Spinal cord (tissue), 10 donors: ENCODE measurements around the gene DIS3L2. TPM values are rescaled to one million over a fixed set of nuclear protein-coding genes. Genes with fewer than 3 reads are reported as not detected.
"Not testable (repeated sequence)": the region's sequence is repeated elsewhere in the genome, so short reads cannot be mapped to it uniquely, and the experiment has no call there.

ENCODE experiments used
- DNase-seq, 6 donors: peaks; one replicate each; pipeline versions ENCODE4 v3.0.0 to v3.0.0-alpha.2; 2013 to 2015; ENCODE audit warnings: low spot score in 6 of 6, low read depth in 4 of 6
- H3K27ac ChIP-seq: one replicate; pipeline ENCODE4 v1.5.1; 2013; ENCODE audit warnings: low read depth, low read length, control low read depth
- H3K27me3 ChIP-seq: one replicate; pipeline ENCODE4 v1.6.1; 2013; ENCODE audit warnings: low read length; ENCODE audit not compliant: control insufficient read depth, insufficient read depth
- H3K36me3 ChIP-seq: one replicate; pipeline ENCODE4 v1.6.1; 2013; ENCODE audit warnings: low read length; ENCODE audit not compliant: control insufficient read depth, insufficient read depth
- H3K4me1 ChIP-seq: one replicate; pipeline ENCODE4 v1.6.1; 2013; ENCODE audit warnings: low read length; ENCODE audit not compliant: control insufficient read depth, insufficient read depth
- H3K4me3 ChIP-seq: one replicate; pipeline ENCODE4 v1.5.1; 2013; ENCODE audit warnings: low read depth, low read length, control low read depth
- H3K9me3 ChIP-seq: one replicate; pipeline ENCODE4 v1.6.1; 2013; ENCODE audit warnings: low read length; ENCODE audit not compliant: control insufficient read depth, insufficient read depth
- WGBS: methylation state at CpG from one replicate; pipeline ENCODE4 v1.1.5; 2013; ENCODE audit warnings: missing lambda C conversion rate; ENCODE audit not compliant: insufficient coverage; 5-methylcytosine and 5-hydroxymethylcytosine counted together
- polyA plus RNA-seq, 2 donors: library from polyadenylated mRNA; unstranded; fragments of 120-200 nt; gene quantifications; one replicate each; pipeline ENCODE4 v1.2.1, GENCODE V29; 2013; ENCODE audit not compliant: insufficient read length in 2 of 2
- total RNA-seq, 2 donors: library from RNA; depleted of rRNA in 1 of 2; stranded (reverse); fragments of 120-200 nt in 1 of 2; fragments of >200 nt in 1 of 2; gene quantifications; one replicate each; pipeline versions ENCODE4 v1.2.3 to v1.2.4, GENCODE V29; 2013 to 2014
- donor health status: healthy.

Gene DIS3L2
- total and polyA plus RNA-seq, 4 donors, result 29.8 to 37.2 (median 33.2) TPM

DNA sequence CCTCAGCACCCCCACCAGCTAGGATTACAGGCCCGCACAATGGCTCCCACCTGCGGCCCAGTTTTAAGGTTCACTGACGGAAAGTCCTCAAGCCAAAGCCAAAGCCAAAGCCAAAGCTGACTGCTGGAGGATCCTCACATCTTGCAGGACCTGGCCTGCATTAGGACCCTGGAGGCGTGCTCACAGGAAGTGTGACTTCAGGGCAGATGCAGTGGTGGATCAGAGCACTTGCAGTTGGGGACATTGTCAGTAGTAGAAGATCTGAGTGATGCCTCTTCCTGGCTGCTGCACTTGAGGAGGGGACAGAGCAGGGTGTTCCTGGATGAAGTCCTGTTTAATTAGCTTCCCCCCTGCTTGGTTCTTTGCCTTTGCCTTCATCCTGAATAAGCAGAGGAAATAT is 348.1 kb downstream of the DIS3L2 start:
- Histone ChIP-seq H3K4me1 (peaks cover 17% of the 10 kb centered on the region), H3K27me3 (no peaks in the 10 kb centered on the region), H3K36me3 (peaks cover 2% of the 10 kb centered on the region), H3K9me3 (peaks cover 8% of the 10 kb centered on the region), H3K4me3 (no peak overlapping the region), H3K27ac (peak overlapping the region; percentile 49)
- DNase-seq, result no peak
- 89% methylated on average over 4 of the region's 4 CpGs for WGBS

DNA sequence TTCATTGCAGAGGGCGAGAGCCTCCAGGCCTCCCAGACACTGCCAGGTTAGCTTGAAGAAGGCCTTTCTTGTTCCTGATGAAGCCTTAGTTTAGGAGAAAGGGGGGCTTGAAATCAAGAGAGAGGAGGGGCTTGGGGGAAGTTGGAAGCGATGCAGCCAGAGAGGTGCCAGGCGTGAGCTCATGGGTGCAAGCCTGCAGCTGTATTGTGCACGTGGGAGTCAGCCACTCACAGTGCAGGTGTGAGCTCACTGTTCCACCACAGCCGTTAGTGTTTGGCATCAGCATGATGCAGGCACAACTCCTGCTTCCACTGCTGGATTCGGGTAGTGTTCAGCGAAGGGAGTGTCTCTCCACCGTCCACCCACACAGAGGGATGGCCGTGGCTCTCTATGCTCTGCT is 348.6 kb downstream of the DIS3L2 start:
- peaks cover 2% of the 10 kb centered on the region for H3K36me3 ChIP-seq
- peak overlapping the region; percentile 49 for H3K27ac ChIP-seq
- no peak overlapping the region for H3K4me3 ChIP-seq

DNA sequence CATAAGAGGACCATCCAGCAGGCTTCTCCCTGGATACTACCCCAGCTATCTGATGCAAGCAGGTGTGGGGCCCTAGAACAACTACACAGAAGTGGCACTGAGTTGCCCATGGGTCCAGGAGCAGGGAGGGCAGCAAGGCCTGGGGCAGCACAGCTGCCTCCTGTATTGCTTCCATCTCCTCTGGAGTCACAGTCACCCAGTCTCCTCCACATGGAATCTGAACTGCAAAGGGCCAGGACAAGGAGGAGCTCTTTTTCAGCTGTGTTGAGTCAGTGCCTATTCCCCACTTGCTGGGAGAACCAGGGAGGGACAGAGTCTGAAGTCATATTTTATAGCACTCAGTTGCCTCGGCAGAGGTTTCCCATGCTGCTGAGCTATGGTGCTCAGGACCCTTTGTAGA is 349.2 kb downstream of the DIS3L2 start:
- Histone ChIP-seq H3K4me1 (peaks cover 26% of the 10 kb centered on the region), H3K9me3 (peaks cover 8% of the 10 kb centered on the region), H3K27ac (no peak overlapping the region), H3K27me3 (no peaks in the 10 kb centered on the region), H3K36me3 (peaks cover 2% of the 10 kb centered on the region), H3K4me3 (no peak overlapping the region)
- WGBS, result 50% methylated on average over 1 of the region's 1 CpG
- DNase-seq, result no peak

More for the DNA sequence above, 348.6 kb downstream of the DIS3L2 start:
- peaks cover 8% of the 10 kb centered on the region for H3K9me3 ChIP-seq
- WGBS, result 48% methylated on average over 7 of the region's 9 CpGs
- H3K27me3 ChIP-seq, result no peaks in the 10 kb centered on the region
- H3K4me1 ChIP-seq, result peaks cover 20% of the 10 kb centered on the region
- DNase-seq, result peak in 2 of 6 donors; percentile 26

DNA sequence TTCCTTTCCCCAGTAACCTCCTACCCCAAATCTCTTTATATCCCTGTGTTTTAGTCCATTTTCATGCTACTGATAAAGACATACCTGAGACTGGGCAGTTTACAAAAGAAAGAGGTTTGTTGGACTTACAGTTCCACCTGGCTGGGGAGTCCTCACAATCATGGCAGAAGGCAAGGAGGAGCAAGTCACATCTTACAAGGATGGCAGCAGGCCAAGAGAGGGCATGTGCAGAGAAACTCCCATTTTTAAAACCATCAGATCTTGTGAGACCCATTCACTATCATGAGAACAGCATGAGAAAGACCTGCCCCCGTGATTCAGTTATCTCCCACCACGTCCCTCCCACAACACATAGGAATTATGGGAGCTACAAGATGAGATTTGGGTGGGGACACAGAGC is 352.1 kb downstream of the DIS3L2 start:
- not testable (repeated sequence) for H3K36me3 ChIP-seq, H3K27me3 ChIP-seq, H3K9me3 ChIP-seq, H3K4me3 ChIP-seq, DNase-seq, H3K27ac ChIP-seq
- peaks cover 34% of the 10 kb centered on the region for H3K4me1 ChIP-seq
- no CpG with 5 or more reads among the region's 2 CpGs for WGBS

DNA sequence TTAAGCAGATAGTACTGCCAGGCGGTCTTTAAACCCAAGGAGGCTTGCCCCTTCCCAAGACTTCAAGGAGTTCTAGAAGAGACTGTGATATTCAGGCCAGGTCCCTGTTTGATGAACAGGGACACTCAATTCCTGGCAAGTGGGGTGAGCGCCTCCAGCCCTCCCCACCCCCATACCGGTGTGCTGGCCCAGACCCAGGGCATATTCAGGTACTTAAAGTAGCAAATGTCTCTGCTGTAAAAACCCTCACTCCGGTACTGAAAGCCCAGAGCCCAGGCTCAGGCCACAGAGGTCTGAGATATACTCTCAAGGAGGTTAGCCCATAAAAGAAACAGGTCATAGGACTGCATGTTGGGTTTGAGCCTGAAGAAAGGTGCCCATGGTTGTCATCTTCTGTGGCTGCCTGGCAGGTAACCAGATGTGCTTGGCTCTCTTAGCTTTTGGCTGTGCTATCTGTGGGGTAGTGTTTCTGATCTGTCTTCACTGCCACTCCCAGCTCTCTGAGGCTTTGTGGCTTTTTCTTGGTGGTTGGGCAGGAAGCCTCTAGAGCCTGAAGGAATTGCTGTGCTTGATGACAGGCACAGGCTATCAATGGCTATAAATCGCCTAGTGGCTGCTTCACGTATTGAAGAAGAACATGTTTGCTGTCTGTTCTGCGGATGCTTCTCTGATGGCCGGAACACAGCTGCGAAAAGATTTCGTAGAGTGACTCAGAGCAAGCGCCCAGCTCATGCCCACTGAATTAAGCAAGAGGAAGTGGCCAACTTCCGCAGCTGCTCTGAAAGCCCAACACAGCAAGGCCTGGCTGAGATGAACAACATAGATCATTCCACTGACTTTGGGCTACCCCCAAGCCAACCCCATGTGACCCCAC is 353.8 kb downstream of the DIS3L2 start:
- 57% methylated on average over 9 of the region's 12 CpGs for WGBS
- Histone ChIP-seq H3K4me1 (peaks cover 32% of the 10 kb centered on the region), H3K27ac (peak overlapping the region; percentile 19), H3K27me3 (no peaks in the 10 kb centered on the region), H3K9me3 (peaks cover 8% of the 10 kb centered on the region), H3K4me3 (no peak overlapping the region), H3K36me3 (peaks cover 7% of the 10 kb centered on the region)
- peak in 4 of 6 donors; percentile 23 to 59 (median 39) for DNase-seq

- peak overlapping the region; percentile 19 for H3K27ac ChIP-seq
- peak in 1 of 6 donors; percentile 8 for DNase-seq
- peaks cover 29% of the 10 kb centered on the region for H3K4me1 ChIP-seq
- peaks cover 7% of the 10 kb centered on the region for H3K36me3 ChIP-seq
- WGBS, result 71% methylated on average over 4 of the region's 8 CpGs
- no peak overlapping the region for H3K4me3 ChIP-seq
- H3K27me3 ChIP-seq, result no peaks in the 10 kb centered on the region
- H3K9me3 ChIP-seq, result peaks cover 8% of the 10 kb centered on the region
Measured at GRCh38 chr2:232315923-232316299, 354.4 kb downstream of the DIS3L2 start.

GRCh38 chr2:232316461-232317330 is 355.2 kb downstream of the DIS3L2 start:
- Histone ChIP-seq H3K4me1 (peaks cover 36% of the 10 kb centered on the region), H3K27me3 (no peaks in the 10 kb centered on the region), H3K27ac (peak overlapping the region; percentile 33), H3K4me3 (no peak overlapping the region), H3K9me3 (peaks cover 8% of the 10 kb centered on the region), H3K36me3 (peaks cover 14% of the 10 kb centered on the region)
- peak in 1 of 6 donors; percentile 32 for DNase-seq
- 50% methylated on average over 5 of the region's 12 CpGs for WGBS

DNA sequence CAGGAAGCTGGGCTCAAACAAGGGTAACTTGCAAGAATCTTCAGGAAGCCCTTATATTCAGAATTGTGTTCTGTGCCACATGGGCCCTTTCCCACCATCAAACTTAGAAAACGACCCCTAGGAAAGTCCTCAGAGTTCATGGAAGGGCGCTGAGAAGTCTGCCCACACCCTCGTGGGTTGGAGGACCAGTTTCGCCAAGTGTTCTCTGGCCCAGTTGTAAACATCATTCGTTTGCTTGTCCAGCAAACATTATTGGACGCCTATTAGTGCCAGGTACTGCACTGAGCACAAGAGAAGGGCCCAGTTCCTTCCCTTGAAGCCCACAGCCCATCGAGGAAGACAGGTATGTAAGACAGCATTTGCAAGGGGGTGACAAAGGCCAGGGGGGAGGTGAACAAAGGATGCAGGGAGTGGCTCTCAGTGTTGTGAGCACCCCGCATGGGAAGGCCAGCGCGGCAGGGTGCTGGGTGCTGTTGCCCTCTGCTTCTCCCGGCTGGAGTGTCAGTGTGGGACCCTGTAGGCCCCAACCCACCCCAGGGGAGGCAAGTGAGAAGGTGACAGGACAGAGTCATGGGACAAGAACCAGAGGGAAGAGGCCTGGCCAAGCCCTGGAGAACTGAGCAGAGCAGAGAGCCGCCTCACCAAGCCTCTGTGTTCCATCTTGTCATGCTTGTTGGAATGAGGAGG is 356.8 kb downstream of the DIS3L2 start:
- no peak for DNase-seq
- no peak overlapping the region for H3K4me3 ChIP-seq
- peaks cover 17% of the 10 kb centered on the region for H3K36me3 ChIP-seq
- 97% methylated on average over 11 of the region's 12 CpGs for WGBS
- H3K9me3 ChIP-seq, result peaks cover under 1% of the 10 kb centered on the region
- H3K4me1 ChIP-seq, result peaks cover 52% of the 10 kb centered on the region
- H3K27me3 ChIP-seq, result no peaks in the 10 kb centered on the region
- no peak overlapping the region for H3K27ac ChIP-seq

DNA sequence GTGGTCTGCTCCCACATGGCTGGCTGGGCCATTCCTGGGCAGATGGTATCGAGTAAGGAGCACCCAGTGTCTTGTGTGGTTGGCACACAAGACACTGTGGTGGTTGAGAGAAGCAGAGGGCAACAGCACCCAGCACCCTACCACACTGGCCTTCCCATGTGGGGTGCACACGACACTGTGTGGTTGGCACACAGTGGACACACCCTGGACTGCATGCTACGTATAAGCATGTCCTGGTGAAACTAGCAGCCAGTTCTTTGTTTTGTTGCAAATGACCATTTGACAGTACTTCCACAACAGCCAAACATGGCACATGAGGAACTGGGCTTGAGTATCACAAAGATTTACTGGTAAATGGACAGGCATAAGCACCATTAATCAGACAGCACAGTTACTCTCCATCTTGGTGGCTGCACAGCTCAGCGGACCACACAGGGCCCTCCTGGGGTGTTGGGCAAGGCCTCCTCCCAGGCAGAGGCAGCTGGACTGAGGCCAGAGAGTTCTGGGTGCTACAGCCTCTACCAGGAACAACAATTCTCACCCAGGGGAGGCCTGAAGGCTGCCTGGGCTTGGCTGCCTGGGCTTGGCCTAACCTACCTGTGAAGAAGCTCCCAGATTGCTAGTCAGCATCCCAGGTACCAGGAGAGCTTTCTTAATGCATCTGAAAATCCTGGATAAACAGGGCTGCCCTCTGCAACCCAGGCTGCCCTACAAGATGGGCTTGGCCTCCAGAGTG is 357.7 kb downstream of the DIS3L2 start:
- Histone ChIP-seq H3K4me3 (no peak overlapping the region), H3K9me3 (no peaks in the 10 kb centered on the region), H3K4me1 (peaks cover 58% of the 10 kb centered on the region), H3K36me3 (peaks cover 17% of the 10 kb centered on the region), H3K27ac (peak overlapping the region; percentile 22), H3K27me3 (no peaks in the 10 kb centered on the region)
- no peak for DNase-seq
- 93% methylated on average over 3 of the region's 4 CpGs for WGBS
